ENCODE measurements around the gene ZNF665.
"Not testable (repeated sequence)": the region's sequence is repeated elsewhere in the genome, so short reads cannot be mapped to it uniquely, and the experiment has no call there.

The ZNF665 gene

GRCh38 chr19:53157626-53158025 lies 35.5 kb downstream of the ZNF665 start:
- DNase-seq (ENCODE audit: low read depth) = no peak

- no peak for DNase-seq (ENCODE audit: low read depth)
These were observed 36.3 kb downstream of the ZNF665 start for GRCh38 chr19:53156850-53157249.

GRCh38 chr19:53147645-53148044 lies 45.5 kb downstream of the ZNF665 start:
- no peak for DNase-seq (ENCODE audit: low read depth)

GRCh38 chr19:53140351-53140750 lies 52.8 kb downstream of the ZNF665 start:
- no peak for DNase-seq (ENCODE audit: low read depth)

- no peak for DNase-seq (ENCODE audit: low read depth)
These were observed 56.7 kb downstream of the ZNF665 start for GRCh38 chr19:53136432-53136831.

- peak; percentile 11 for DNase-seq (ENCODE audit: low read depth)
These were observed 60.8 kb downstream of the ZNF665 start, which contains the start of gene ZNF415 for GRCh38 chr19:53132141-53132991. TSS of gene ZNF415 (minus strand) at chr19:53132910. CDS start at chr19:53122676, 10,234 bp downstream.

GRCh38 chr19:53131727-53132126 lies 61.4 kb downstream of the ZNF665 start:
- DNase-seq (ENCODE audit: low read depth) = no peak

GRCh38 chr19:53131085-53131590 lies 62.0 kb downstream of the ZNF665 start:
- DNase-seq (ENCODE audit: low read depth) = no peak

GRCh38 chr19:53130506-53130905 lies 62.7 kb downstream of the ZNF665 start:
- DNase-seq (ENCODE audit: low read depth) = no peak

- DNase-seq (ENCODE audit: low read depth) = not testable (repeated sequence)
These were observed 66.2 kb downstream of the ZNF665 start for GRCh38 chr19:53126733-53127526.

- DNase-seq (ENCODE audit: low read depth) = no peak
These were observed 69.8 kb downstream of the ZNF665 start for GRCh38 chr19:53123400-53123799.

All from stimulated activated CD4-positive, alpha-beta T cell treated with anti-CD3 and anti-CD28 coated beads, Interleukin-2, amount 100 ng/mL, for 4 hours (primary cell).